HepG2 (cell line): Measurements from ENCODE around the gene CCDC38. TPM values are rescaled to one million over a fixed set of nuclear protein-coding genes. Genes with fewer than 3 reads are reported as not detected.

Experiments used
- ARID2 ChIP-seq: sonication (generic); formaldehyde crosslinking; IDR thresholded peaks from 2 replicates; pipeline ENCODE4 v1.8.1; 2022; ENCODE audit warnings: mild to moderate bottlenecking, missing genetic modification reagents, borderline replicate concordance
- ELF1 ChIP-seq: sonication (generic); formaldehyde crosslinking; IDR thresholded peaks from 2 replicates; pipeline ENCODE4 v1.4.0; 2020; ENCODE audit warnings: missing genetic modification reagents
- HNF4G ChIP-seq, 2 experiments: sonication (generic) in 1 of 2; formaldehyde crosslinking in 1 of 2; IDR thresholded peaks; 2 replicates each; pipeline versions ENCODE4 v1.4.0 to v1.6.1; 2011 to 2020; ENCODE audit warnings: borderline replicate concordance in 2 of 2, low read depth in 2 of 2, mild to moderate bottlenecking in 2 of 2, low read length in 1 of 2, missing genetic modification reagents in 1 of 2, moderate library complexity in 1 of 2
- HOXA3 ChIP-seq: sonication (generic); formaldehyde crosslinking; IDR thresholded peaks from 2 replicates; pipeline ENCODE4 v1.5.0; 2020; ENCODE audit warnings: missing genetic modification reagents
- MEIS2 ChIP-seq: sonication (generic); formaldehyde crosslinking; IDR thresholded peaks from 2 replicates; pipeline ENCODE4 v1.9.0; 2021; ENCODE audit warnings: mild to moderate bottlenecking, missing genetic modification reagents
- NFIB ChIP-seq: sonication (generic); formaldehyde crosslinking; IDR thresholded peaks from 2 replicates; pipeline ENCODE4 v1.9.0; 2021; ENCODE audit warnings: missing genetic modification reagents, mild to moderate bottlenecking, borderline replicate concordance
- PHF8 ChIP-seq: sonication (generic); formaldehyde crosslinking; IDR thresholded peaks from 2 replicates; pipeline ENCODE4 v1.5.0; 2020; ENCODE audit warnings: missing genetic modification reagents
- PLRG1 ChIP-seq: fragments of 450-650 bp; conservative IDR thresholded peaks from 2 replicates; pipeline ENCODE4 v1.6.1; 2016
- RFXANK ChIP-seq: IDR thresholded peaks from 2 replicates; pipeline ENCODE4 v1.6.1; 2016
- SRSF4 ChIP-seq: fragments of 200-400 bp; formaldehyde crosslinking; IDR thresholded peaks from one replicate; pipeline ENCODE4 v1.6.1; 2018; ENCODE audit warnings: mild to moderate bottlenecking, low read depth, low read length, moderate library complexity; ENCODE audit not compliant: poor library complexity, severe bottlenecking
- WIZ ChIP-seq: sonication (generic); formaldehyde crosslinking; IDR thresholded peaks from 2 replicates; pipeline ENCODE4 v1.5.1; 2020; ENCODE audit warnings: mild to moderate bottlenecking, missing genetic modification reagents
- ZBTB2 ChIP-seq: sonication (generic); formaldehyde crosslinking; IDR thresholded peaks from 2 replicates; pipeline ENCODE4 v1.8.0; 2022; ENCODE audit warnings: low read depth, missing genetic modification reagents
- ZMYM3 ChIP-seq: sonication (generic); formaldehyde crosslinking; IDR thresholded peaks from 2 replicates; pipeline ENCODE4 v1.5.1; 2020; ENCODE audit warnings: mild to moderate bottlenecking, missing genetic modification reagents
- ZNF292 ChIP-seq: sonication (generic); formaldehyde crosslinking; IDR thresholded peaks from 2 replicates; pipeline ENCODE4 v1.8.1; 2022; ENCODE audit warnings: mild to moderate bottlenecking, low read depth, missing genetic modification reagents, borderline replicate concordance
- ZNF30 ChIP-seq: sonication (generic); formaldehyde crosslinking; IDR thresholded peaks from 2 replicates; pipeline ENCODE4 v1.5.0; 2020; ENCODE audit warnings: mild to moderate bottlenecking, missing genetic modification reagents
- ZNF574 ChIP-seq: sonication (generic); formaldehyde crosslinking; IDR thresholded peaks from 2 replicates; pipeline ENCODE4 v1.4.0; 2020; ENCODE audit warnings: missing genetic modification reagents
- ZNF776 ChIP-seq: sonication (generic); formaldehyde crosslinking; IDR thresholded peaks from 2 replicates; pipeline ENCODE4 v1.4.0; 2020; ENCODE audit warnings: mild to moderate bottlenecking, missing genetic modification reagents
- ZSCAN31 ChIP-seq: sonication (generic); formaldehyde crosslinking; IDR thresholded peaks from 2 replicates; pipeline ENCODE4 v1.5.0; 2020; ENCODE audit warnings: low read depth, mild to moderate bottlenecking, missing genetic modification reagents
- polyA plus RNA-seq, 8 experiments: library from polyadenylated mRNA; depleted of rRNA in 3 of 8; stranded (reverse) in 7 of 8; unstranded in 1 of 8; fragments of >200 nt; fragmentation: Illumina TruSeq in 4 of 8; extraction: Trizol in 4 of 8; gene quantifications; 2 replicates each; pipeline versions ENCODE4 v1.2.1 to v1.2.3, GENCODE V29; 2011 to 2016; ENCODE audit warnings: low read depth in 4 of 8, missing spikeins in 1 of 8, mixed read lengths in 1 of 8; ENCODE audit not compliant: insufficient read depth in 1 of 8
- total RNA-seq, 5 experiments: library from RNA; depleted of rRNA; stranded (reverse); fragments of >200 nt; fragmentation: Illumina TruSeq; extraction: Trizol; gene quantifications; 2 replicates each; pipeline ENCODE4 v1.2.3, GENCODE V29; 2016; ENCODE audit warnings: low read depth in 1 of 5
- TF ChIP-seq, protein P1 (sequence below): sonication (generic); formaldehyde crosslinking; IDR thresholded peaks from 2 replicates; pipeline ENCODE4 v1.5.1; 2020; ENCODE audit warnings: missing genetic modification reagents, mild to moderate bottlenecking, borderline replicate concordance
- TF ChIP-seq, protein P2 (sequence below): sonication (generic); formaldehyde crosslinking; IDR thresholded peaks from 2 replicates; pipeline ENCODE4 v1.4.0; 2020; ENCODE audit warnings: low read depth, mild to moderate bottlenecking, missing genetic modification reagents
- TF ChIP-seq, protein P3 (sequence below): IDR thresholded peaks from 2 replicates; pipeline ENCODE4 v1.6.1; 2016; ENCODE audit warnings: low read depth, borderline replicate concordance

CCDC38 gene
- total and polyA plus RNA-seq, 2 of the 13 experiments (the other 11 are each of a cell fraction or from before 2014, with no cell fraction given): 0.24 to 0.32 TPM

DNA sequence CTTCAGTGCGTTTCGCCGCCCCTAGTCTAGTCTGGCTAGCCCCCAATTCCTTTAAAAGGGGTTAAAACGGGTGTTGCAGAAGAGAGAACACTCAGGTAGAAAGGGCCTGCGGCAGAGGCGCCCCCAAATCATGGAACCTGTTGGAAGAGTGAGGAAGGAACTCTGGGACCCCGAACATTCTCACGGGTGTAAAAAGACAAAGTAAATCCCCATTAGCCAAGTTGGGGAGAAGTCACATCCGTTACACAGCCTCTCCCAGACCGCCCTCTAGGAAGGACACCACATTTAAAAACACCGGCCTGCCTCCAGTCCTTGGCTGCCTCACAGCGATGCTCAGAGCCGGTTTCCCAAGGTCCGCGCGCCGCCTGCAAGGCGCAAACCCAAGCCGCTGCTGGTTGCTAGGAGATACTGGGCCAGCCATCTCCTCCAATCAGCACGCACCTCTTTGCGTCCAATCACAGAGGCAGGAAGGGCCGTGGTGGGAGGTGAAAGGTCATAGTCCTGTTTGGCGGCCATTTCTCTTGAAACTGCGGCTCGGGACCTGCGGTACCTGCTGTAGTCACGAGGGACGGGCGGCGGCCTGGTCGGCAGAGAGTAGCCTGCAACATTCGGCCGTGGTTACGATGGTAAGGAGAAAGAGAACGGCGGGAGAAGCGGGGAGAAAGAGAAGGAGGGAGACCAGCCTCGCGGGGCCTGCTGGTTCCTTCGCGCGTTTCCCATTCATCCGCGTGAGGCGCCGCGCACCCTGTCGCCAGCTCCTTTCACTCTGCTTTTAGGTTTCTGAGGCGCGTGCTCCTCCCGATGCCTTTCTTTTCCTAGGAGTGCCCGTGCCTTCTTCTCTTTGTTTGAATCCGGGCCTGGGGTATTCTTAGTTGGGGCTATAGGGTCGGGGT lies 83.7 kb downstream of the CCDC38 start, which contains the start of gene SNRPF (continued):
- TF ChIP-seq NFIB (CRISPR knock-in tag): no peak
- TF ChIP-seq ZNF574 (CRISPR knock-in tag): peak; percentile 86
- peak; percentile 72; the same call in 1 of the 2 replicates for TF ChIP-seq WIZ (CRISPR knock-in tag)
- peak; percentile 62; the same call in 1 of the 2 replicates for TF ChIP-seq ZNF292
- no peak for TF ChIP-seq ZNF776 (CRISPR knock-in tag)
- TF ChIP-seq ZSCAN31 (CRISPR knock-in tag): peak; percentile 68
- 0 out of 2 replicates have a peak, but pooled peaks have one; percentile 46 for TF ChIP-seq MEIS2 (CRISPR knock-in tag)
- peak; percentile 60 for TF ChIP-seq ELF1 (CRISPR knock-in tag)
- peak; percentile 47; the same call in 1 of the 2 replicates for TF ChIP-seq ZMYM3
- peak; percentile 94 for TF ChIP-seq PHF8 (CRISPR knock-in tag)
- no peak for TF ChIP-seq ZBTB2 (CRISPR knock-in tag)
- no peak for TF ChIP-seq ZNF30 (CRISPR knock-in tag)
- TF ChIP-seq, protein P1, sequence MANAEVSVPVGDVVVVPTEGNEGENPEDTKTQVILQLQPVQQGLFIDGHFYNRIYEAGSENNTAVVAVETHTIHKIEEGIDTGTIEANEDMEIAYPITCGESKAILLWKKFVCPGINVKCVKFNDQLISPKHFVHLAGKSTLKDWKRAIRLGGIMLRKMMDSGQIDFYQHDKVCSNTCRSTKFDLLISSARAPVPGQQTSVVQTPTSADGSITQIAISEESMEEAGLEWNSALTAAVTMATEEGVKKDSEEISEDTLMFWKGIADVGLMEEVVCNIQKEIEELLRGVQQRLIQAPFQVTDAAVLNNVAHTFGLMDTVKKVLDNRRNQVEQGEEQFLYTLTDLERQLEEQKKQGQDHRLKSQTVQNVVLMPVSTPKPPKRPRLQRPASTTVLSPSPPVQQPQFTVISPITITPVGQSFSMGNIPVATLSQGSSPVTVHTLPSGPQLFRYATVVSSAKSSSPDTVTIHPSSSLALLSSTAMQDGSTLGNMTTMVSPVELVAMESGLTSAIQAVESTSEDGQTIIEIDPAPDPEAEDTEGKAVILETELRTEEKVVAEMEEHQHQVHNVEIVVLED (CRISPR knock-in tag): peak; percentile 61; the same call in 1 of the 2 replicates
- TF ChIP-seq ARID2 (CRISPR knock-in tag): peak; percentile 91; the same call in 1 of the 2 replicates
- TF ChIP-seq, protein P2, sequence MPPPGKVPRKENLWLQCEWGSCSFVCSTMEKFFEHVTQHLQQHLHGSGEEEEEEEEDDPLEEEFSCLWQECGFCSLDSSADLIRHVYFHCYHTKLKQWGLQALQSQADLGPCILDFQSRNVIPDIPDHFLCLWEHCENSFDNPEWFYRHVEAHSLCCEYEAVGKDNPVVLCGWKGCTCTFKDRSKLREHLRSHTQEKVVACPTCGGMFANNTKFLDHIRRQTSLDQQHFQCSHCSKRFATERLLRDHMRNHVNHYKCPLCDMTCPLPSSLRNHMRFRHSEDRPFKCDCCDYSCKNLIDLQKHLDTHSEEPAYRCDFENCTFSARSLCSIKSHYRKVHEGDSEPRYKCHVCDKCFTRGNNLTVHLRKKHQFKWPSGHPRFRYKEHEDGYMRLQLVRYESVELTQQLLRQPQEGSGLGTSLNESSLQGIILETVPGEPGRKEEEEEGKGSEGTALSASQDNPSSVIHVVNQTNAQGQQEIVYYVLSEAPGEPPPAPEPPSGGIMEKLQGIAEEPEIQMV (CRISPR knock-in tag): peak; percentile 96
- TF ChIP-seq RFXANK: no peak
- no peak for TF ChIP-seq PLRG1
- 0 out of 2 replicates have a peak, but pooled peaks have one; percentile 22 for TF ChIP-seq HNF4G (IDR thresholded peaks at IDR 0.05; ENCODE audit: borderline replicate concordance, low read depth, low read length)
- no peak for TF ChIP-seq HNF4G (CRISPR knock-in tag; IDR thresholded peaks at IDR 0.05; ENCODE audit: borderline replicate concordance, low read depth)
- TF ChIP-seq SRSF4: no peak
- TF ChIP-seq, protein P3, sequence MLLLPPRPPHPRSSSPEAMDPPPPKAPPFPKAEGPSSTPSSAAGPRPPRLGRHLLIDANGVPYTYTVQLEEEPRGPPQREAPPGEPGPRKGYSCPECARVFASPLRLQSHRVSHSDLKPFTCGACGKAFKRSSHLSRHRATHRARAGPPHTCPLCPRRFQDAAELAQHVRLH: peak; percentile 59; the same call in 1 of the 2 replicates
- TF ChIP-seq HOXA3 (CRISPR knock-in tag): peak; percentile 90
